AG09319 (cell line): Measurements from ENCODE around the gene C1orf210.

Experiments used
- DNase-seq: peaks from one replicate; pipeline ENCODE4 v3.0.0-alpha.2; 2010; ENCODE audit warnings: low read depth; ENCODE audit errors: extremely low read depth
- TF ChIP-seq, protein P1 (sequence below): IDR thresholded peaks from 2 replicates; pipeline ENCODE4 v1.5.1; 2011; ENCODE audit warnings: low read depth, mild to moderate bottlenecking, inconsistent platforms, low read length, moderate library complexity

The C1orf210 gene

DNA sequence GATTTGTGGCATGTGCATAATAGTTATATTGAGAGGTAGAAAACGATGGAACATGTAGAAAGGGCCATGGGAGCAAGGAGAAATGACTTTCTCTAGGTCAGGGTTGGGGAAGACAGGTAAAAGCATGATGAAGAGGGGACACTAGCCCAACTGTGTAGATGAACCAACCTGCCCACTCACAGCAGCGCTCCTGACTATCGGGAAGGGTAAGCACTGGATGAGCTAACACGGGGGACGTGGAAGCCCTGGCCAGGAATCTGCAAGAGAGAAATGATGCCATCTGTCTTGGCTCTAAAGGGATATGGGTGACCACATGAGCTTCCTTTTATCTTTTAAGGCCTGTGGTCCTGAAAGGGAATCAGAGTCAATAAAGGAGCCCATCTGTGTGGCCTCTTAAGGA, 51.8 kb downstream of the C1orf210 start:
- DNase-seq: no peak
- TF ChIP-seq, protein P1, sequence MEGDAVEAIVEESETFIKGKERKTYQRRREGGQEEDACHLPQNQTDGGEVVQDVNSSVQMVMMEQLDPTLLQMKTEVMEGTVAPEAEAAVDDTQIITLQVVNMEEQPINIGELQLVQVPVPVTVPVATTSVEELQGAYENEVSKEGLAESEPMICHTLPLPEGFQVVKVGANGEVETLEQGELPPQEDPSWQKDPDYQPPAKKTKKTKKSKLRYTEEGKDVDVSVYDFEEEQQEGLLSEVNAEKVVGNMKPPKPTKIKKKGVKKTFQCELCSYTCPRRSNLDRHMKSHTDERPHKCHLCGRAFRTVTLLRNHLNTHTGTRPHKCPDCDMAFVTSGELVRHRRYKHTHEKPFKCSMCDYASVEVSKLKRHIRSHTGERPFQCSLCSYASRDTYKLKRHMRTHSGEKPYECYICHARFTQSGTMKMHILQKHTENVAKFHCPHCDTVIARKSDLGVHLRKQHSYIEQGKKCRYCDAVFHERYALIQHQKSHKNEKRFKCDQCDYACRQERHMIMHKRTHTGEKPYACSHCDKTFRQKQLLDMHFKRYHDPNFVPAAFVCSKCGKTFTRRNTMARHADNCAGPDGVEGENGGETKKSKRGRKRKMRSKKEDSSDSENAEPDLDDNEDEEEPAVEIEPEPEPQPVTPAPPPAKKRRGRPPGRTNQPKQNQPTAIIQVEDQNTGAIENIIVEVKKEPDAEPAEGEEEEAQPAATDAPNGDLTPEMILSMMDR: no peak

DNA sequence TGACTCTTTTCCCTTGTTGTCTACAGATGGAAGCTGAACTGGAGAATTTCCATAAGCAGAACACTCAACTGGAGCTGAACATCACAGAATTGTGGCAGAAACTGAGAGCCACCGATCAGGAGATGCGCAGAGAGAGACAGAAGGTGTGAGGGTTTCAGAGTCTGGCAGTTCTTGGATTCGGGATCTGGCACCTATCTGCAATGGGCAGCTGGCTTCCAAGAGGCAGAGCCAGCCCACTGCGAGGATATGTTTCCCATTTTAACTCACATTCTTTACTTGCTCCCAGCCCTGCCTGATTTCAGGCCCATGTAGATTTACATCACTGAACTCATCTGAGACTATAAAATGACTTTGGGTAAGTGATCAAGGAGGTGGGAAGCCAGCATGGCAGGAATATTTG, 52.9 kb downstream of the C1orf210 start:
- TF ChIP-seq, protein P1: no peak
- no peak for DNase-seq

DNA sequence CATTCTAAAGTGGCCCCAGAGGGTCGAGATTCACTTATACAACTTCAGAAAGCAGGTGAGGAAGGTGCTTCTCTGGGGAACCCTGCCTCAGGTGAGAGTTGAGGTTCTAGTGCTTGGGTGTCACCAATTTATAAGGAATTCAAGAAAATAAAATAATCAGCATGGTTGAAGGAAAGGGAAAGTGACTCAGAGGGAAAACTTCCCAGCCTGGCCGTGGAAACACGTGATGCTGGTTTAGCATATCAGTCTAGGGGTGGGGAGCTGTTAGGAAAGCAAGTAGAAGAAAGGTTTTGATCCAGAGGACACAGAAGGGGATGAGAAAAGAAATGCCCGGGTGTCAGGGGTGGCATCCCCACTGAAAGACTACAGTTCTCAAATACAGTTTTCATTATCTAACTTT, 53.3 kb downstream of the C1orf210 start:
- no peak for DNase-seq

More for the DNA sequence above, 53.3 kb downstream of the C1orf210 start:
- TF ChIP-seq, protein P1: no peak
